Measurements from ENCODE around the gene XRCC1. TPM values are rescaled to one million over a fixed set of nuclear protein-coding genes. Genes with fewer than 3 reads are reported as not detected.

XRCC1 gene
- total RNA-seq, 4 donors from 2014 or later: 12.3 to 23.8 (median 18.6) TPM

- intact Hi-C loops (cut with DNase I): no loop called here
- Histone ChIP-seq H3K4me1 (peaks cover 5 to 32% (median 18%) of the 10 kb centered on the region in 3 donors), H3K27me3 (no peaks in the 10 kb centered on the region), H3K27ac (no peak overlapping the region), H3K9me3 (no peaks in the 10 kb centered on the region), H3K4me3 (no peak overlapping the region), H3K36me3 (peaks cover 4 to 83% (median 25%) of the 10 kb centered on the region in 3 donors)
- no peak for DNase-seq
- 76 to 91% methylated on average over 3 of the region's 3 CpGs for WGBS, 2 donors
- no peak for TF ChIP-seq CTCF (IDR thresholded peaks at IDR 0.05)
- no peak for TF ChIP-seq POLR2A (IDR thresholded peaks at IDR 0.05)
Measured at GRCh38 chr19:43499042-43499441, 76.3 kb downstream of the XRCC1 start.

GRCh38 chr19:43498233-43498842 lies 77.0 kb downstream of the XRCC1 start:
- H3K4me3 ChIP-seq: no peak overlapping the region
- TF ChIP-seq POLR2A (IDR thresholded peaks at IDR 0.05) (no peak), CTCF (IDR thresholded peaks at IDR 0.05) (no peak)
- peaks cover 5 to 31% (median 18%) of the 10 kb centered on the region in 3 donors for H3K4me1 ChIP-seq
- H3K9me3 ChIP-seq: no peaks in the 10 kb centered on the region
- no peak overlapping the region for H3K27ac ChIP-seq
- no peaks in the 10 kb centered on the region for H3K27me3 ChIP-seq
- no peak for DNase-seq
- peaks cover 4 to 90% (median 25%) of the 10 kb centered on the region in 3 donors for H3K36me3 ChIP-seq
- intact Hi-C loops (cut with DNase I): no loop called here
- WGBS, 2 donors: 72 to 80% methylated on average over 5 of the region's 5 CpGs

- H3K4me3 ChIP-seq: no peak overlapping the region
- no peak for DNase-seq
- H3K36me3 ChIP-seq: peaks cover 4 to 99% (median 25%) of the 10 kb centered on the region in 3 donors
- no peak overlapping the region for H3K27ac ChIP-seq
- no peaks in the 10 kb centered on the region for H3K9me3 ChIP-seq
- intact Hi-C loops (cut with DNase I): no loop called here
- peaks cover 0 to 17% (median 5%) of the 10 kb centered on the region in 3 donors for H3K4me1 ChIP-seq
- TF ChIP-seq POLR2A (IDR thresholded peaks at IDR 0.05) (no peak), CTCF (IDR thresholded peaks at IDR 0.05) (no peak)
- no peaks in the 10 kb centered on the region for H3K27me3 ChIP-seq
- WGBS, 2 donors: 92 to 95% methylated on average over 3 to 7 of the region's 7 CpGs
Measured at GRCh38 chr19:43496960-43497359, 78.4 kb downstream of the XRCC1 start.

- intact Hi-C loops (cut with DNase I): no loop called here
- no peaks in the 10 kb centered on the region for H3K9me3 ChIP-seq
- no peak overlapping the region for H3K27ac ChIP-seq
- WGBS, 2 donors: 71 to 75% methylated on average over 2 to 8 of the region's 8 CpGs
- DNase-seq: no peak
- H3K36me3 ChIP-seq: peaks cover 4 to 99% (median 25%) of the 10 kb centered on the region in 3 donors
- H3K4me3 ChIP-seq: no peak overlapping the region
- TF ChIP-seq CTCF (IDR thresholded peaks at IDR 0.05) (no peak), POLR2A (IDR thresholded peaks at IDR 0.05) (no peak)
- H3K27me3 ChIP-seq: no peaks in the 10 kb centered on the region
- peaks cover 0 to 9% (median 0%) of the 10 kb centered on the region in 3 donors for H3K4me1 ChIP-seq
Measured at GRCh38 chr19:43495082-43495481, 80.2 kb downstream of the XRCC1 start.

Other genes starting within 250 kb of the XRCC1 start
- 10 to 100 TPM in 1 of 4 donors, 1 to 10 TPM in 2, under 1 TPM in 1; 0.19 to 13.2 (median 5.1) TPM for gene CD177, start 221.8 kb downstream of the XRCC1 start, total RNA-seq
- gene TEX101, start 160.6 kb downstream of the XRCC1 start, total RNA-seq: 1 to 10 TPM in 1 of 4 donors, under 1 TPM in 1, not detected in 2; 0.53 to 3.4 TPM
- gene LYPD3, start 109.9 kb downstream of the XRCC1 start, total RNA-seq: 100 to 1,000 TPM; 312 to 823 (median 569) TPM
- 10 to 100 TPM; 45.3 to 92.8 (median 61.9) TPM for gene PHLDB3, start 70.8 kb downstream of the XRCC1 start, total RNA-seq
- gene ETHE1, start 48.3 kb downstream of the XRCC1 start, total RNA-seq: 100 to 1,000 TPM in 2 of 4 donors, 10 to 100 TPM in 2; 66.6 to 126 (median 98.5) TPM
- not detected for gene ZNF575, start 42.3 kb downstream of the XRCC1 start, total RNA-seq
- gene PINLYP, start 274 bp upstream of the XRCC1 start, total RNA-seq: 10 to 100 TPM in 2 of 4 donors, 1 to 10 TPM in 2; 1.9 to 23.3 (median 9.3) TPM
- gene IRGQ, start 20.6 kb upstream of the XRCC1 start, total RNA-seq: 10 to 100 TPM in 3 of 4 donors, 1 to 10 TPM in 1; 9.6 to 18.4 (median 15.1) TPM
- 10 to 100 TPM in 2 of 4 donors, 1 to 10 TPM in 2; 4.2 to 16.8 (median 10.0) TPM for gene ZNF576, start 21.1 kb upstream of the XRCC1 start, total RNA-seq
- gene SRRM5, start 36.6 kb upstream of the XRCC1 start, total RNA-seq: under 1 TPM in 1 of 4 donors, not detected in 3; 0.38 TPM
- gene ZNF428, start 44.1 kb upstream of the XRCC1 start, total RNA-seq: 10 to 100 TPM in 2 of 4 donors, 1 to 10 TPM in 2; 7.9 to 19.3 (median 11.8) TPM
- 10 to 100 TPM in 3 of 4 donors, 1 to 10 TPM in 1; 8.8 to 22.8 (median 10.5) TPM for gene CADM4, start 64.3 kb upstream of the XRCC1 start, total RNA-seq
- 10 to 100 TPM in 1 of 4 donors, 1 to 10 TPM in 3; 6.7 to 31.9 (median 8.0) TPM for gene PLAUR, start 94.6 kb upstream of the XRCC1 start, total RNA-seq
- gene IRGC, start 140.5 kb upstream of the XRCC1 start, total RNA-seq: not detected
- gene SMG9, start 179.4 kb upstream of the XRCC1 start, total RNA-seq: 10 to 100 TPM; 16.0 to 22.7 (median 21.1) TPM
- gene KCNN4, start 205.4 kb upstream of the XRCC1 start, total RNA-seq: 10 to 100 TPM in 1 of 4 donors, 1 to 10 TPM in 3; 3.2 to 16.9 (median 5.3) TPM
- 10 to 100 TPM in 3 of 4 donors, 1 to 10 TPM in 1; 9.9 to 32.0 (median 22.4) TPM for gene LYPD5, start 226.9 kb upstream of the XRCC1 start, total RNA-seq

Measured in esophagus squamous epithelium (tissue), 5 donors.